ENCODE results near the gene ITPRID2. TPM values are rescaled to one million over a fixed set of nuclear protein-coding genes. Genes with fewer than 3 reads are reported as not detected.

The ITPRID2 gene
- polyA plus RNA-seq, 1 experiment: 52.7 TPM

- Histone ChIP-seq H3K4me3 (ENCODE audit: low read depth, low read length) (no peak overlapping the region), H3K36me3 (ENCODE audit: control insufficient read depth, insufficient read depth, low read length) (no peaks in the 10 kb centered on the region), H3K27me3 (ENCODE audit: control insufficient read depth, insufficient read depth, low read length) (no peaks in the 10 kb centered on the region)
- DNase-seq (ENCODE audit: low read depth): no peak
- CTCF ChIA-PET: interaction anchor here (0.7 to 1.4 kb wide), 2 partner anchors 16 to 19 kb away, joined by 3 read pairs; no protein-coding TSS in a partner anchor
- POLR2A ChIA-PET: no interaction called here
- TF ChIP-seq, protein P1, sequence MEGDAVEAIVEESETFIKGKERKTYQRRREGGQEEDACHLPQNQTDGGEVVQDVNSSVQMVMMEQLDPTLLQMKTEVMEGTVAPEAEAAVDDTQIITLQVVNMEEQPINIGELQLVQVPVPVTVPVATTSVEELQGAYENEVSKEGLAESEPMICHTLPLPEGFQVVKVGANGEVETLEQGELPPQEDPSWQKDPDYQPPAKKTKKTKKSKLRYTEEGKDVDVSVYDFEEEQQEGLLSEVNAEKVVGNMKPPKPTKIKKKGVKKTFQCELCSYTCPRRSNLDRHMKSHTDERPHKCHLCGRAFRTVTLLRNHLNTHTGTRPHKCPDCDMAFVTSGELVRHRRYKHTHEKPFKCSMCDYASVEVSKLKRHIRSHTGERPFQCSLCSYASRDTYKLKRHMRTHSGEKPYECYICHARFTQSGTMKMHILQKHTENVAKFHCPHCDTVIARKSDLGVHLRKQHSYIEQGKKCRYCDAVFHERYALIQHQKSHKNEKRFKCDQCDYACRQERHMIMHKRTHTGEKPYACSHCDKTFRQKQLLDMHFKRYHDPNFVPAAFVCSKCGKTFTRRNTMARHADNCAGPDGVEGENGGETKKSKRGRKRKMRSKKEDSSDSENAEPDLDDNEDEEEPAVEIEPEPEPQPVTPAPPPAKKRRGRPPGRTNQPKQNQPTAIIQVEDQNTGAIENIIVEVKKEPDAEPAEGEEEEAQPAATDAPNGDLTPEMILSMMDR (IDR thresholded peaks at IDR 0.05; ENCODE audit: insufficient read depth, low read depth, low read length): no peak
Observed at GRCh38 chr2:181934694-181935093, 43.2 kb downstream of the ITPRID2 start.

GRCh38 chr2:181937473-181937872, 45.9 kb downstream of the ITPRID2 start:
- ChIA-PET POLR2A (no interaction called here), CTCF (interaction anchor here (1.1 to 2.8 kb wide), 2 partner anchors 17 to 32 kb away, joined by 3 to 9 read pairs; no protein-coding TSS in a partner anchor)
- no peaks in the 10 kb centered on the region for H3K36me3 ChIP-seq (ENCODE audit: control insufficient read depth, insufficient read depth, low read length)
- no peaks in the 10 kb centered on the region for H3K27me3 ChIP-seq (ENCODE audit: control insufficient read depth, insufficient read depth, low read length)
- no peak for DNase-seq (ENCODE audit: low read depth)
- TF ChIP-seq, protein P1 (IDR thresholded peaks at IDR 0.05; ENCODE audit: insufficient read depth, low read depth, low read length): no peak
- no peak overlapping the region for H3K4me3 ChIP-seq (ENCODE audit: low read depth, low read length)

GRCh38 chr2:181943411-181944124, 52.0 kb downstream of the ITPRID2 start:
- Histone ChIP-seq H3K36me3 (ENCODE audit: control insufficient read depth, insufficient read depth, low read length) (no peaks in the 10 kb centered on the region), H3K4me3 (ENCODE audit: low read depth, low read length) (no peak overlapping the region), H3K27me3 (ENCODE audit: control insufficient read depth, insufficient read depth, low read length) (no peaks in the 10 kb centered on the region)
- ChIA-PET CTCF (interaction anchor here (1.8 kb wide), 1 partner anchor 10 kb away, joined by 3 read pairs; no protein-coding TSS in a partner anchor), POLR2A (no interaction called here)
- no peak for DNase-seq (ENCODE audit: low read depth)
- TF ChIP-seq, protein P1 (IDR thresholded peaks at IDR 0.05; ENCODE audit: insufficient read depth, low read depth, low read length): no peak

GRCh38 chr2:181944164-181944913, 52.8 kb downstream of the ITPRID2 start:
- POLR2A ChIA-PET: no interaction called here
- Histone ChIP-seq H3K4me3 (ENCODE audit: low read depth, low read length) (no peak overlapping the region), H3K36me3 (ENCODE audit: control insufficient read depth, insufficient read depth, low read length) (no peaks in the 10 kb centered on the region), H3K27me3 (ENCODE audit: control insufficient read depth, insufficient read depth, low read length) (no peaks in the 10 kb centered on the region)
- CTCF ChIA-PET: no interaction called here
- TF ChIP-seq, protein P1 (IDR thresholded peaks at IDR 0.05; ENCODE audit: insufficient read depth, low read depth, low read length): no peak
- no peak for DNase-seq (ENCODE audit: low read depth)

DNA sequence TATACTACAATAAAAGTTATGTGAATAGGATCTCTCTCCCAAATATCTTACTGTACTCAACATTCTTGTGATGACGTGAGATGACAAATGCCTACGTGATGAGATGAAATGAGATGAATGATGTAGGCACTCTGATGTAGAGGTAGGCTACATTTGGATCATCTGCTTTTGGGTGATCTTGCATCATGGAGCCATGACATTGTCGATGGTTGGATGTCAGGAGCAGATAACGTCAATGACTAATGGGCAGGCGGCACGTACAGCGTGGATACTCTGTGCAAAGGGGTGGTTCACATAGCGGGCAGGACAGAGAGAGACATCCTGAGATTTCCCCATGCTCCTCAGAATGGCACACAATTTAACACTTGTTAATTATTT, 53.4 kb downstream of the ITPRID2 start:
- ChIA-PET POLR2A (no interaction called here), CTCF (no interaction called here)
- Histone ChIP-seq H3K27me3 (ENCODE audit: control insufficient read depth, insufficient read depth, low read length) (no peaks in the 10 kb centered on the region), H3K4me3 (ENCODE audit: low read depth, low read length) (no peak overlapping the region), H3K36me3 (ENCODE audit: control insufficient read depth, insufficient read depth, low read length) (no peaks in the 10 kb centered on the region)
- DNase-seq (ENCODE audit: low read depth): no peak
- TF ChIP-seq, protein P1 (IDR thresholded peaks at IDR 0.05; ENCODE audit: insufficient read depth, low read depth, low read length): no peak

Data from BJ (cell line).